D341Med (cell line): ENCODE measurements around the gene CCNJ.
"Not testable (repeated sequence)": the region's sequence is repeated elsewhere in the genome, so short reads cannot be mapped to it uniquely, and the experiment has no call there.

ENCODE experiments used
- DNase-seq: peaks from one replicate; pipeline ENCODE4 v3.0.0; 2012; ENCODE audit warnings: low spot score

The CCNJ gene, protein sequence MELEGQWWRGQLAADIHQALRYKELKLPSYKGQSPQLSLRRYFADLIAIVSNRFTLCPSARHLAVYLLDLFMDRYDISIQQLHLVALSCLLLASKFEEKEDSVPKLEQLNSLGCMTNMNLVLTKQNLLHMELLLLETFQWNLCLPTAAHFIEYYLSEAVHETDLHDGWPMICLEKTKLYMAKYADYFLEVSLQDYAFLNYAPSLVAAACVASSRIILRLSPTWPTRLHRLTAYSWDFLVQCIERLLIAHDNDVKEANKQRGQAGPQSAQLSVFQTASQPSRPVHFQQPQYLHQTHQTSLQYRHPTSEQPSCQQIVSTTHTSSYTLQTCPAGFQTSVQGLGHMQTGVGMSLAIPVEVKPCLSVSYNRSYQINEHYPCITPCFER

GRCh38 chr10:96043033-96043892, at the start of gene CCNJ:
Gene CCNJ (plus strand): TSS chr10:96043583. CDS start chr10:96044394, 811 bp downstream.
- peak; percentile 96 for DNase-seq

GRCh38 chr10:95994376-95994775, 49.0 kb upstream of the CCNJ start:
- not testable (repeated sequence) for DNase-seq

GRCh38 chr10:95998255-95998784, 45.1 kb upstream of the CCNJ start:
- DNase-seq: no peak

GRCh38 chr10:96013956-96014355, 29.4 kb upstream of the CCNJ start:
- no peak for DNase-seq

- DNase-seq: no peak
These were observed 28.8 kb upstream of the CCNJ start for GRCh38 chr10:96014473-96015102.

DNA sequence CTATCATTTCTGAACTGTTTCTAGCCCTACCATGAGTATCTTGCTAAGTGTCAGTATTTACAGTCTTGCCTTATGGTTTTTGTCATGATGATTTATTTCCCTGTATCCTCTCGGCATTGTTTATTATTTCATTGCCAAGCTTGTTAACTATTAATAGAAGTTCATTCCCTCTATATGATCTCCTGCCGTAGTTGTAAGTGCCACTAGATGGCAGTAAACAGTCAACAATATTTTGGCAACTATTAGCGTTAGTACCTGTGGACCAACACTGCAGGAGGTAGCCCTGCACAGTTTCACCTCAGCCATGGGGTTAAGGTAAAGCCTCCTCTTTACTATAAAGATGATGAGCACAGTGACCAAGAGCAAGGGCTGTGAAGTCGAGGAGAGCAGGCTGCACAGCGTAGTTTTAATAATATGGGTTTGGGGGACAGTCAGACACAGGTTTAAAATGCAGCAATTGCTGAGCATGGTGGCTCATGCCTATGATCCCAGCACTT, 26.1 kb upstream of the CCNJ start:
- DNase-seq: peak; percentile 48

- no peak for DNase-seq
These were observed 22.1 kb upstream of the CCNJ start for GRCh38 chr10:96021332-96021731.

GRCh38 chr10:96022739-96023138, 20.6 kb upstream of the CCNJ start:
- DNase-seq: no peak

- no peak for DNase-seq
These were observed 20.2 kb upstream of the CCNJ start for GRCh38 chr10:96023168-96023567.

GRCh38 chr10:96025566-96025965, 17.8 kb upstream of the CCNJ start:
- peak; percentile 27 for DNase-seq

DNA sequence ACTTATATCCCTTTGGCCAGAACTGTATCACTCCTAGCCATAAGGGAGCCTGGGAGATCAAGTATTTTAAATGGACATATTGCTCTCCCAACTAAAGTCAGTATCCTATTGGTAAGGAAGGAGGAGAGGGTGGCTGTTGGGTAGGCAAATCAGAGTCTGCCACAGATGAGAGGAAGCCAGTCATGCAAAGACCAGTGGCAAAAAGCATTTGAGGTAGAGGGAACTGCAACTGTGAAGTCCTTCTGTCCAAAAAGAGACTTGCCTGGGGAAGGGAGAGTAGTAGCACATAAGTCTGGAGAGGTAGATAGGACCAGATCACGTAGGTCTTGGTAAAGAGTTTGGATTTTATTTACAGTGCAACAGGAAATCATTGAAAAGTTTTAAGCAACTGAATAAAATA, 8.8 kb upstream of the CCNJ start:
- no peak for DNase-seq

GRCh38 chr10:96038476-96039387, 4.7 kb upstream of the CCNJ start:
- no peak for DNase-seq

- DNase-seq: no peak
These were observed 2.2 kb upstream of the CCNJ start for GRCh38 chr10:96041146-96041545.

DNA sequence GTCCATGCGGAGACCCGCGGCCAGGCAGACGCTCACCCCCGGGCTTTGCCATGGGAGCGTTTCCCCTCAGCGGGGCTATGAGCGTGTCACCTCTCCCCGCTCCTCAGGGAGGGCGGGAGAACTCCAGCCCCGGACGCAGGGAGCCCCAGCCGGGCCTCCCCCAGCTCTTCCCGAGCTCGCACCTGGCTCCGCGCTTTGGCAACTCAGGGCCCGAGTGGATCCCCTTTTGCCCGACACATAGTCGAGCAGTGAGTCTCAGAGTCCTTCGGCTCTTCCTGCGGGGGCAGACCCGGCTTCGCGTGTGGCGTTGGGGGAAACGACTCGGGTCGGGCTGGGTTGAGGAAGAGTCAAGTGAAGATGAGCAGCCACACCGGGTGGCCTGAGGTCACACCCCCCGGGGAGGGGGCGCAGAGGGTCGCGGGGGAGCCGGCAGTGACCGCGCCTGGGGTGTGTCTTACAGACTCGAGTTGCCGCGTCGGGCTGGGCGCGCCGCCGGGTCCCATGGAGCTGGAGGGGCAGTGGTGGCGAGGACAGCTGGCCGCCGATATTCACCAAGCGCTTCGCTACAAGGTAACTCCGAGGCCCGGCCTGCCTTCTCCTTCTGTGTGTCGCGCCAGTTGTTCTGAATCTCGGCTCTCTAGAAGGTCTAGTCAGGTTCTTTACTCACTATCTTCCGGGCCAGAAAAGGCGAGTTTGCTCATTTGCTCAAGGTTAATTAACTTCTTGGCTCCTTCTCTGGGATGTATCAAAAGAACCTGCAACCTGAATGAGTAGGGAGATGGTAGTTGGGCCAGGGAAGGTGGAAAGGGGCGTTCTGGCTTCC, 721 bp downstream of the CCNJ start:
- DNase-seq: peak; percentile 58

DNA sequence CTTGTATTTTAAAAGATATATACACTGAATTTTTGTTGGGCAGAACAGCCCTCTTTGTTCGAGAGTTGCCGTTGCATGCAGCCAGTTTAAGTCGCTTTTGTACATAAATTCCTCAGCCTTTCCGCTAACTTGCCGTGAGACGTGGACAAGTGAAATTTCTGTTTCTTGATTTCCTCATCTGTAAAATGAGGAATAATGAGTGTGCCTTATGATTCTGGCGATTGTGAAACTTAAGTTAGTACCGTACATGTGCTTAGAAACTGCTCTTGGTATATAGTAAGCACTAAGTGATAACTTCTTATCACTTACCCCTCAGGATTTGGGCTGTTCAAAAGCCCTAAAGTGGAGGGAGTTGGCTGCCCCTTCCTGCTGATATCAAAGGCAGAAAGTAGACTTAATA, 1.4 kb downstream of the CCNJ start:
- DNase-seq: peak; percentile 10

DNA sequence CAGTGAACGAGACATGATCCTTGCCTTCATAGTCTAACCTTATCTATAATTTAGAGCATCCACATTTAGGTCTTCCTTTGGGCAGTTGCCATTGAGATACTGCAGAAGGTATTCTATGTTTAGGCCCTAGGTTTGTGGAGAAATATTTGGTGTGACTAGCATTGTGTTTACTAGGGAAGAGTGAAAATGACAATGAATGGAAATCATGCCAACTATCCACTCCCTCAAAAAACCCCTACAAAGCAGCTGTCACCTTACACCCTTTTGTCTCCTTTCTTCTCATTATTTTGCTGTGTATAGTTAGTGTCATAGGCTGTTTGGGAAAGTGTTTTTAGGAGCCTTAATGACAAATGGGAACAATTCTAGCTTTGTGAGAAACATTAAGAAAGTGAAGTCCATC, 3.2 kb downstream of the CCNJ start:
- no peak for DNase-seq

- DNase-seq: no peak
These were observed 3.7 kb downstream of the CCNJ start for GRCh38 chr10:96047004-96047649.

DNA sequence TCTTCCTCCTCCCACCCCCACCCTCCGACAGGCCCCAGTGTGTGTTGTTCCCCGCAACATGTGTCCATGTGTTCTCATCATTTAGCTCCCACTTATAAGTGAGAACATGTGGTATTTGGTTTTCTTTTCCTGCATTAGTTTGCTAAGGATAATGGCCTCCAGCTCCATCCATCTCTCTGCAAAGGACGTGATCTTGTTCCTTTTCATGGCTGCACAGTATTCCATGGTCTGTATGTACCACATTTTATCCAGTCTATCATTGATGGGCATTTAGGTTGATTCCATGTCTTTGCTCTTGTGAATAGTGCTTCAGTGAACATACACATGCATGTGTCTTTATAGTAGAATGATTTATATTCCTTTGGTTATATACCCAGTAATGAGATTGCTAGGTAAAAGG, 4.5 kb downstream of the CCNJ start:
- not testable (repeated sequence) for DNase-seq

DNA sequence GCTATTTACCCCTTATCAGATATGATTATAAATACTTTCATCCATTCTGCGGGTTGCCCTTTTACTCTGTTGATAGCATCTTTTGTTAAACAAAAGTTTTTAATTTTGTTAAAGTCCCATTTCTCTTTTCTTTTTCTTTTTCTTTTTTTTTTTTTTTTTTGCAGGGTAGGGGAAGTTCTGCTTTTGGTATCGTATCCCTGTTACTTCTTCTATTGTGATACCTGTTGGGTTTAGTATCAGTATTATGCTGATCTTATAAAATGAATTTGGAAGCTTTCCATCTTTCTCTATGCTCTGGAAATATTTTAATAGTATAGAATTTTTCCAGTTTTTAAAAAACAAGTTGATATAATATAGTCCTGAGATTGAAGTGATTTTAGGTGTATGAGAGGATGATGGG, 6.0 kb downstream of the CCNJ start:
- DNase-seq: no peak

- no peak for DNase-seq
These were observed 10.6 kb downstream of the CCNJ start for GRCh38 chr10:96053985-96054384.
